ENCODE measurements around the gene GH1. TPM values are rescaled to one million over a fixed set of nuclear protein-coding genes. Genes with fewer than 3 reads are reported as not detected.

Gene GH1
- total RNA-seq (2022; extraction: Qiagen RNA extraction; ENCODE audit: low read depth) = not detected in 5 replicates

DNA sequence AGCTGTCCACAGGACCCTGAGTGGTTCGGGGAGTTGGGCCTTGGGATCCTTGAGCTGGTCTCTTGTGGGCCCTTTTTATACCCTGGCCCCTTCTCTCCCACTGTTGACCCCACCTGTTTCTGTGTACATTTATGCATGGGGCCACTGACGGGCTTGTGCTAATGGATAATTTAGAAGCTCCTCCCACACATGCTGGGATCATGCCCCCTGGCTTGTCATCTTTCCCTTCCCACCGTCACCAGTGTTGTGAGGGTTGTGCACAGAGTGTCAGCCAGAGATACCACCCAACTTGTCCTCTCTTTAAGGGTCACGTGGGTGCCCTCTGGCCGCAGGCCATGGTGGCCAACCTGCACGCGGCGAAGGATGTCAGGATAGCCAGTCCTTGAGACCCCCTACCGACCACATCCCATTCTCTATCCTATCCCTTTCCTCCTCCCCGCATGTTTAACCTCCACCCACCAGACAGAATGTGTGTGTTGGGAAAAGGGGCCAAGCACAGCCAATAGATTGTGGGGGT is at the start of gene GH1:
Gene GH1 (minus strand): TSS at position 51 of the 517 bp plus-strand sequence. CDS start 63 bp downstream, outside the sequence.

DNA sequence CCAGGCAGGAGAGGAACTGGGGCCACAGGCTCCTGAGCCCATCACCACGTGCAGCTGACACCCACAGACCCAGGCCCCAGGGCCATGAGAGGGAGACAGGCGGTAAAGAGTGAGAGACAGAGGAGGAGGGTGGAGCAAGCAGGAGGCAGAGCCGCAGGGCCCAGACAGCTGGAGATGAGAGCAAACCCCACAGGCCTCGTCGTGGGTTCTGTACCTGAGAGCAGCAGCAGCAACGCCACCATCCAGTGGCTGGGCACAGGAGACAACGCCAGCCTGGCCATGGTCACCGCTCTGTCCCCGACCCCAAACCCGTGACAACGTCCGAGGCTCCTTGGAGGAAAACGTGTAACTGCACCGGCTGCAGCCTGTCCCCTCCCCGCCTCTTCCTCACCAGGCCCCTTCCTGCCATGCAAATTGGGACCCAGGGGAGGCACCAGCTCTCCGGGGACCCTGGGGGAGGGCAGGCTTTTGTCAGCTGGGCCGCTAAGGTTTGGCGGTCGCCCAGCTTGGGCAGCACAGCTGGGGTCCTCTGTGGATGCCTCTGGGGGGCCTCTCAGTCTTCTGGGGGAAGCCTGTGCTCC is 13.4 kb upstream of the GH1 start, which contains the start of gene CD79B:
Gene CD79B (minus strand): TSS at position 351 of the 581 bp plus-strand sequence. CDS start 70 bp downstream, at position 281.

DNA sequence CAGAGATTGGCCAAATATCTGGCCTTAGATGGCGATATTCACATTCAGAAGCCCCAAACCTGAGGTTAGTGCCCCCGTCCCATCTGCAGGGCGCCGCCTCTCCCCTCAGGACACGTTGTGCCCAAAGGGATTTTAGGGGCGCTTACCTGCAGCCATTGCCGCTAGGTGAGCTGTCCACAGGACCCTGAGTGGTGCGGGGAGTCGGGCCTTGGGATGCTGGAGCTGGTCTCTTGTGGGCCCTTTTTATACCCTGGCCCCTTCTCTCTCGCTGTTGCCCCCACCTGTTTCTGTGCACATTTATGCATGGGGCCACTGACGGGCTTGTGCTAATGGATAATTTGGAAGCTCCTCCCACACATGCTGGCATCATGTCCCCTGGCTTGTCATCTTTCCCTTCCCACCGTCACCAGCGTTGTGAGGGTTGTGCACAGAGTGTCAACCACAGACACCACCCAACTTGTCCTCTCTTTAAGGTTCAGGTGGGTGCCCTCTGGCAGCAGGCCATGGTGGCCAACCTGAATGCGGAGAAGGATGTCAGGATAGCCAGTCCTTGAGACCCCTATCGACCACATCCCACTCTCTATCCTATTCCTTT is 7.5 kb downstream of the GH1 start, which contains the start of gene CSHL1:
Gene CSHL1 (minus strand): TSS at position 218 of the 595 bp plus-strand sequence. CDS start 62 bp downstream, at position 156.

DNA sequence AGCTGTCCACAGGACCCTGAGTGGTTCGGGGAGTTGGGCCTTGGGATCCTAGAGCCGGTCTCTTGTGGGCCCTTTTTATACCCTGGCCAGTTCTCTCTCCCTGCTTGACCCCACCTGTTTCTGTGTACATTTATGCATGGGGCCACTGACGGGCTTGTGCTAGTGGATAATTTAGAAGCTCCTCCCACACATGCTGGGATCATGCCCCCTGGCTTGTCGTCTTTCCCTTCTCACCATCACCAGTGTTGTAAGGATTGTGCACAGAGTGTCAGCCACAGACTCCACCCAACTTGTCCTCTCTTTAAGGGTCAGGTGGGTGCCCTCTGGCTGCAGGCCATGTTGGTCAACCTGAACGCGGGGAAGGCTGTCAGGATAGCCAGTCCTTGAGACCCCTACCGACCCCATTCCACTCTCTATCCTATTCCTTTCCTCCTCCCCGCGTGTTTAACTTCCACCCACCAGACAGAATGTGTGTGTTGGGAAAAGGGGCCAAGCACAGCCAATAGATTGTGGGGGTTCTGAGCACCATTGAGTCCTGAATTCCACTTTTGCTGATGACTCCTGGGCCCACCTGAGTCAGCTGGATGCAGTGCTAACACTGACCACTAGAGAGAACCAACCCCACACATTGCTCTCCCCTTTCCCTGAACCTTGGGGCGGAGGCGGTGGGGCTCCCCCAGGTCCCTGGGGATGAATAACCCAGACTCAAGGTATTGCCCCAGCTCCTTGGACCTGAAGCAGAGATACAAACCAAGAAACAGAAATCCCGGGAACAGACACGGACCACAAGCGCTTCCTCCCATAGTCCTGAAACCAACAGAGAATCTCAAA is 21.9 kb downstream of the GH1 start, which contains the start of gene CSH1:
Gene CSH1 (minus strand): TSS at position 51 of the 831 bp plus-strand sequence. CDS start 63 bp downstream, outside the sequence.

DNA sequence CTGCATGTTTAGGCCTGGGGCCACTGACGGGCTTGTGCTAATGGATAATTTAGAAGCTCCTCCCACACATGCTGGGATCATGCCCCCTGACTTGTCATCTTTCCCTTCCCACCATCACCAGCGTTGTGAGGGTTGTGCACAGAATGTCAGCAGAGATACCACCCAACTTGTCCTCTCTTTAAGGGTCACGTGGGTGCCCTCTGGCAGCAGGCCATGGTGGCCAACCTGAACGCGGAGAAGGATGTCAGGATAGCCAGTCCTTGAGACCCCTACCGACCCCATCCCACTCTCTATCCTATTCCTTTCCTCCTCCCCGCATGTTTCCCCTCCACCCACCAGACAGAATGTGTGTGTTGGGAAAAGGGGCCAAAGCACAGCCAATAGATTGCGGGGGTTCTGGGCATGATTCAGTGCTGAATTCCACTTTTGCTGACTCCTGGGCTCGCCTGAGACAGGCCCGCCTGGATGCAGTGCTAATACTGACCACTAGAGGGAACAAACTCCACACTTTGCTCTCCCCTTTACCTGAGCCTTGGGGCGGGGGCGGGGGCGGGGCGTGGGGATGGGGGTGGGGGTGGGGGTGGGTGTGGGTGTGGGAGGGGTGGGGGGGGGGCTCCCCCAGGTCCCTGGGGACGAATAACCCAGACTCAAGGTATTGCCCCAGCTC is 36.6 kb downstream of the GH1 start, which contains the start of gene GH2:
Gene GH2 (minus strand): TSS at position 10 of the 667 bp plus-strand sequence. CDS start 143 bp downstream, outside the sequence.

DNA sequence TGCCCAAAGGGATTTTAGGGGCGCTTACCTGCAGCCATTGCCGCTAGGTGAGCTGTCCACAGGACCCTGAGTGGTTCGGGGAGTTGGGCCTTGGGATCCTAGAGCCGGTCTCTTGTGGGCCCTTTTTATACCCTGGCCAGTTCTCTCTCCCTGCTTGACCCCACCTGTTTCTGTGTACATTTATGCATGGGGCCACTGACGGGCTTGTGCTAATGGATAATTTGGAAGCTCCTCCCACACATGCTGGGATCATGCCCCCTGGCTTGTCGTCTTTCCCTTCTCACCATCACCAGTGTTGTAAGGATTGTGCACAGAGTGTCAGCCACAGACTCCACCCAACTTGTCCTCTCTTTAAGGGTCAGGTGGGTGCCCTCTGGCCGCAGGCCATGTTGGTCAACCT is 45.1 kb downstream of the GH1 start, which contains the start of gene CSH2:
Gene CSH2 (minus strand): TSS at position 101 of the 400 bp plus-strand sequence. CDS start 63 bp downstream, at position 38.

Other genes starting within 250 kb of the GH1 start
- gene LIMD2, start 218.7 kb downstream of the GH1 start, total RNA-seq (2022; extraction: Qiagen RNA extraction; ENCODE audit: low read depth) = 8.3 to 12.9 TPM (median 11.1 TPM) in 5 replicates
- 23.8 to 26.8 TPM (median 25.4 TPM) in 5 replicates for gene STRADA, start 177.0 kb downstream of the GH1 start, total RNA-seq (2022; extraction: Qiagen RNA extraction; ENCODE audit: low read depth)
- gene CCDC47, start 145.2 kb downstream of the GH1 start, total RNA-seq (2022; extraction: Qiagen RNA extraction; ENCODE audit: low read depth) = 88.0 to 123 TPM (median 102 TPM) in 5 replicates
- gene DDX42, start 144.7 kb downstream of the GH1 start, total RNA-seq (2022; extraction: Qiagen RNA extraction; ENCODE audit: low read depth) = 86.4 to 99.2 TPM (median 98.0 TPM) in 5 replicates
- 205 to 229 TPM (median 215 TPM) in 5 replicates for gene PSMC5, start 91.4 kb downstream of the GH1 start, total RNA-seq (2022; extraction: Qiagen RNA extraction; ENCODE audit: low read depth)
- 49.7 to 66.5 TPM (median 55.4 TPM) in 5 replicates for gene FTSJ3, start 91.2 kb downstream of the GH1 start, total RNA-seq (2022; extraction: Qiagen RNA extraction; ENCODE audit: low read depth)
- gene SMARCD2, start 76.2 kb downstream of the GH1 start, total RNA-seq (2022; extraction: Qiagen RNA extraction; ENCODE audit: low read depth) = 50.2 to 63.7 TPM (median 60.2 TPM) in 5 replicates
- gene CSH2, start 45.2 kb downstream of the GH1 start, total RNA-seq (2022; extraction: Qiagen RNA extraction; ENCODE audit: low read depth) = not detected in 5 replicates
- not detected in 5 replicates for gene GH2, start 36.9 kb downstream of the GH1 start, total RNA-seq (2022; extraction: Qiagen RNA extraction; ENCODE audit: low read depth)
- not detected in 5 replicates for gene CSH1, start 22.3 kb downstream of the GH1 start, total RNA-seq (2022; extraction: Qiagen RNA extraction; ENCODE audit: low read depth)
- not detected in 5 replicates for gene CSHL1, start 7.6 kb downstream of the GH1 start, total RNA-seq (2022; extraction: Qiagen RNA extraction; ENCODE audit: low read depth)
- not detected in 5 replicates for gene CD79B, start 13.5 kb upstream of the GH1 start, total RNA-seq (2022; extraction: Qiagen RNA extraction; ENCODE audit: low read depth)
- gene SCN4A, start 54.1 kb upstream of the GH1 start, total RNA-seq (2022; extraction: Qiagen RNA extraction; ENCODE audit: low read depth) = 0.03 to 0.07 TPM (median 0.03 TPM) in 5 replicates
- 0.35 to 0.75 TPM (median 0.53 TPM) in 5 replicates for gene PRR29, start 79.5 kb upstream of the GH1 start, total RNA-seq (2022; extraction: Qiagen RNA extraction; ENCODE audit: low read depth)
- not detected in 5 replicates for gene ICAM2, start 101.8 kb upstream of the GH1 start, total RNA-seq (2022; extraction: Qiagen RNA extraction; ENCODE audit: low read depth)
- 3.4 to 4.3 TPM (median 4.2 TPM) in 5 replicates for gene ERN1, start 211.3 kb upstream of the GH1 start, total RNA-seq (2022; extraction: Qiagen RNA extraction; ENCODE audit: low read depth)